ENCODE results near the gene ZFHX3. TPM values are rescaled to one million over a fixed set of nuclear protein-coding genes. Genes with fewer than 3 reads are reported as not detected.

The ZFHX3 gene
- polyA plus RNA-seq, 1 experiment, result 2.2 TPM

- Histone ChIP-seq H3K4me3 (ENCODE audit: low read depth, low read length) (no peak overlapping the region), H3K36me3 (ENCODE audit: control insufficient read depth, insufficient read depth, low read length) (no peaks in the 10 kb centered on the region), H3K27me3 (ENCODE audit: control insufficient read depth, insufficient read depth, low read length) (no peaks in the 10 kb centered on the region)
- TF ChIP-seq, protein P1, sequence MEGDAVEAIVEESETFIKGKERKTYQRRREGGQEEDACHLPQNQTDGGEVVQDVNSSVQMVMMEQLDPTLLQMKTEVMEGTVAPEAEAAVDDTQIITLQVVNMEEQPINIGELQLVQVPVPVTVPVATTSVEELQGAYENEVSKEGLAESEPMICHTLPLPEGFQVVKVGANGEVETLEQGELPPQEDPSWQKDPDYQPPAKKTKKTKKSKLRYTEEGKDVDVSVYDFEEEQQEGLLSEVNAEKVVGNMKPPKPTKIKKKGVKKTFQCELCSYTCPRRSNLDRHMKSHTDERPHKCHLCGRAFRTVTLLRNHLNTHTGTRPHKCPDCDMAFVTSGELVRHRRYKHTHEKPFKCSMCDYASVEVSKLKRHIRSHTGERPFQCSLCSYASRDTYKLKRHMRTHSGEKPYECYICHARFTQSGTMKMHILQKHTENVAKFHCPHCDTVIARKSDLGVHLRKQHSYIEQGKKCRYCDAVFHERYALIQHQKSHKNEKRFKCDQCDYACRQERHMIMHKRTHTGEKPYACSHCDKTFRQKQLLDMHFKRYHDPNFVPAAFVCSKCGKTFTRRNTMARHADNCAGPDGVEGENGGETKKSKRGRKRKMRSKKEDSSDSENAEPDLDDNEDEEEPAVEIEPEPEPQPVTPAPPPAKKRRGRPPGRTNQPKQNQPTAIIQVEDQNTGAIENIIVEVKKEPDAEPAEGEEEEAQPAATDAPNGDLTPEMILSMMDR (IDR thresholded peaks at IDR 0.05; ENCODE audit: insufficient read depth, low read depth, low read length), result no peak
- POLR2A ChIA-PET, result interaction anchor here (0.6 kb wide), 1 partner anchor 148 kb away, joined by 3 read pairs; no protein-coding TSS in a partner anchor
- CTCF ChIA-PET, result interaction anchor here (0.9 to 2.0 kb wide), 3 partner anchors 9 to 221 kb away, joined by 3 to 6 read pairs (median 5); no protein-coding TSS in a partner anchor
- no peak for DNase-seq (ENCODE audit: low read depth)
These were observed 6.2 kb upstream of the ZFHX3 start for GRCh38 chr16:73054125-73054484.

GRCh38 chr16:73053364-73054124 lies 5.6 kb upstream of the ZFHX3 start:
- Histone ChIP-seq H3K27me3 (ENCODE audit: control insufficient read depth, insufficient read depth, low read length) (no peaks in the 10 kb centered on the region), H3K4me3 (ENCODE audit: low read depth, low read length) (no peak overlapping the region), H3K36me3 (ENCODE audit: control insufficient read depth, insufficient read depth, low read length) (no peaks in the 10 kb centered on the region)
- ChIA-PET POLR2A (no interaction called here), CTCF (interaction anchor here (0.5 to 2.0 kb wide), 2 partner anchors 142 to 221 kb away, joined by 4 to 6 read pairs; no protein-coding TSS in a partner anchor)
- TF ChIP-seq, protein P1 (IDR thresholded peaks at IDR 0.05; ENCODE audit: insufficient read depth, low read depth, low read length), result no peak
- DNase-seq (ENCODE audit: low read depth), result no peak

- TF ChIP-seq, protein P1 (IDR thresholded peaks at IDR 0.05; ENCODE audit: insufficient read depth, low read depth, low read length), result no peak
- no peak for DNase-seq (ENCODE audit: low read depth)
- no peak overlapping the region for H3K4me3 ChIP-seq (ENCODE audit: low read depth, low read length)
- H3K36me3 ChIP-seq (ENCODE audit: control insufficient read depth, insufficient read depth, low read length), result no peaks in the 10 kb centered on the region
- H3K27me3 ChIP-seq (ENCODE audit: control insufficient read depth, insufficient read depth, low read length), result no peaks in the 10 kb centered on the region
- POLR2A ChIA-PET, result no interaction called here
- CTCF ChIA-PET, result interaction anchor here (2.0 kb wide), 1 partner anchor 220 kb away, joined by 6 read pairs; no protein-coding TSS in a partner anchor
These were observed 5.1 kb upstream of the ZFHX3 start for GRCh38 chr16:73053038-73053363.

- DNase-seq (ENCODE audit: low read depth), result no peak
- Histone ChIP-seq H3K27me3 (ENCODE audit: control insufficient read depth, insufficient read depth, low read length) (no peaks in the 10 kb centered on the region), H3K4me3 (ENCODE audit: low read depth, low read length) (no peak overlapping the region), H3K36me3 (ENCODE audit: control insufficient read depth, insufficient read depth, low read length) (no peaks in the 10 kb centered on the region)
- ChIA-PET CTCF (no interaction called here), POLR2A (no interaction called here)
- TF ChIP-seq, protein P1 (IDR thresholded peaks at IDR 0.05; ENCODE audit: insufficient read depth, low read depth, low read length), result no peak
These were observed 4.6 kb upstream of the ZFHX3 start for GRCh38 chr16:73052576-73052975.

DNA sequence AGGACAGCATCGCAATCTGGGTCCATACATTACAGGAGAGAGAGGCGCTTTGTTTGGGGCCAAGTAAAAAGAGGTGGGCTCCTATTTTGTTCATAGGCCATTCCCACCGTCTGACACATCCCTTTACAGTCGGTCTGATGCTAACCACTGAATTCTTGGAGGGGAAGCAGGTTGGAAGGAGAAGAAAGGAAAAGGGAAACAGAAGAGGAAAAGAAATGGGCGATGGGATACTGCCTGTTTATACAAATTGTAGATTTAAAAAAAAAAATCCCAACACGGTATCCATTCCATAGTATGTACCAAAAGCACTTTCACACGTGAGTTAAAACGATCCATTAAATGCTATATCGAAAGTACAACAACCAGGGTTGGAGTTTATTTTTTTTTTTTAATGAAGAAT lies 4.0 kb upstream of the ZFHX3 start:
- CTCF ChIA-PET, result no interaction called here
- Histone ChIP-seq H3K27me3 (ENCODE audit: control insufficient read depth, insufficient read depth, low read length) (no peaks in the 10 kb centered on the region), H3K36me3 (ENCODE audit: control insufficient read depth, insufficient read depth, low read length) (no peaks in the 10 kb centered on the region), H3K4me3 (ENCODE audit: low read depth, low read length) (no peak overlapping the region)
- TF ChIP-seq, protein P1 (IDR thresholded peaks at IDR 0.05; ENCODE audit: insufficient read depth, low read depth, low read length), result no peak
- POLR2A ChIA-PET, result no interaction called here
- DNase-seq (ENCODE audit: low read depth), result no peak
